Measurements from ENCODE around the gene EXOSC10. TPM values are rescaled to one million over a fixed set of nuclear protein-coding genes. Genes with fewer than 3 reads are reported as not detected.

EXOSC10 gene
- total RNA-seq, 4 donors from 2014 or later = 32.0 to 62.4 (median 40.8) TPM

GRCh38 chr1:11143907-11144306 is 44.2 kb upstream of the EXOSC10 start:
- Histone ChIP-seq H3K27ac (peak overlapping the region in 1 of 4 donors; percentile 46), H3K36me3 (peaks cover 0 to 92% (median 12%) of the 10 kb centered on the region in 3 donors), H3K4me3 (no peak overlapping the region), H3K4me1 (peaks cover 0 to 58% (median 9%) of the 10 kb centered on the region in 3 donors), H3K9me3 (no peaks in the 10 kb centered on the region), H3K27me3 (no peaks in the 10 kb centered on the region)
- intact Hi-C loops (cut with DNase I) = no loop called here
- DNase-seq = no peak
- 43 to 70% methylated on average over 2 of the region's 2 CpGs for WGBS, 2 donors
- TF ChIP-seq CTCF (IDR thresholded peaks at IDR 0.05) (no peak), POLR2A (IDR thresholded peaks at IDR 0.05) (no peak)

GRCh38 chr1:11143401-11143800 is 43.7 kb upstream of the EXOSC10 start:
- Histone ChIP-seq H3K4me3 (no peak overlapping the region), H3K4me1 (peaks cover 0 to 59% (median 9%) of the 10 kb centered on the region in 3 donors), H3K9me3 (no peaks in the 10 kb centered on the region), H3K27me3 (no peaks in the 10 kb centered on the region), H3K27ac (peak overlapping the region in 1 of 4 donors; percentile 46), H3K36me3 (peaks cover 0 to 92% (median 12%) of the 10 kb centered on the region in 3 donors)
- TF ChIP-seq POLR2A (IDR thresholded peaks at IDR 0.05) (no peak), CTCF (IDR thresholded peaks at IDR 0.05) (no peak)
- 92 to 98% methylated on average over 5 of the region's 5 CpGs for WGBS, 2 donors
- intact Hi-C loops (cut with DNase I) = no loop called here
- DNase-seq = no peak

GRCh38 chr1:11142618-11143391 is 43.1 kb upstream of the EXOSC10 start:
- intact Hi-C loops (cut with DNase I) = no loop called here
- peaks cover 0 to 92% (median 12%) of the 10 kb centered on the region in 3 donors for H3K36me3 ChIP-seq
- no peak for DNase-seq
- H3K27ac ChIP-seq = peak overlapping the region in 1 of 4 donors; percentile 46
- peaks cover 0 to 53% (median 6%) of the 10 kb centered on the region in 3 donors for H3K4me1 ChIP-seq
- H3K9me3 ChIP-seq = no peaks in the 10 kb centered on the region
- H3K4me3 ChIP-seq = no peak overlapping the region
- no peaks in the 10 kb centered on the region for H3K27me3 ChIP-seq
- WGBS, 2 donors = 86 to 87% methylated on average over 3 to 4 of the region's 4 CpGs
- TF ChIP-seq POLR2A (IDR thresholded peaks at IDR 0.05) (no peak), CTCF (IDR thresholded peaks at IDR 0.05) (no peak)

GRCh38 chr1:11138952-11139351 is 39.3 kb upstream of the EXOSC10 start:
- Histone ChIP-seq H3K36me3 (peaks cover 0 to 82% (median 0%) of the 10 kb centered on the region in 3 donors), H3K9me3 (no peaks in the 10 kb centered on the region), H3K4me1 (peaks cover 0 to 31% (median 4%) of the 10 kb centered on the region in 3 donors), H3K27ac (peak overlapping the region in 2 of 4 donors; percentile 6 to 21), H3K27me3 (no peaks in the 10 kb centered on the region), H3K4me3 (no peak overlapping the region)
- intact Hi-C loops (cut with DNase I) = no loop called here
- no peak for TF ChIP-seq CTCF (IDR thresholded peaks at IDR 0.05)
- TF ChIP-seq POLR2A (IDR thresholded peaks at IDR 0.05) = no peak
- WGBS, 2 donors = 44 to 55% methylated on average over 3 of the region's 3 CpGs
- DNase-seq = no peak

- H3K27me3 ChIP-seq = no peaks in the 10 kb centered on the region
- H3K36me3 ChIP-seq = peaks cover 0 to 82% (median under 1%) of the 10 kb centered on the region in 3 donors
- H3K4me3 ChIP-seq = no peak overlapping the region
- H3K27ac ChIP-seq = no peak overlapping the region
- H3K9me3 ChIP-seq = no peaks in the 10 kb centered on the region
- peaks cover 0 to 37% (median 4%) of the 10 kb centered on the region in 3 donors for H3K4me1 ChIP-seq
- intact Hi-C loops (cut with DNase I) = no loop called here
- TF ChIP-seq CTCF (IDR thresholded peaks at IDR 0.05) (no peak), POLR2A (IDR thresholded peaks at IDR 0.05) (no peak)
- DNase-seq = no peak
- WGBS, 2 donors = 91% methylated on average over 1 of the region's 1 CpG; no CpG with 5 or more reads in 1 of the 2 donors
Observed at GRCh38 chr1:11138029-11138428, 38.4 kb upstream of the EXOSC10 start.

Measured in esophagus squamous epithelium (tissue), 5 donors.